ENCODE data around the gene EPC2. TPM values are rescaled to one million over a fixed set of nuclear protein-coding genes. Genes with fewer than 3 reads are reported as not detected.

EPC2 gene
- total RNA-seq, 1 experiment from 2014 or later = 33.4 TPM

- peaks cover 13% of the 10 kb centered on the region for H3K4me1 Mint-ChIP-seq (ENCODE audit: insufficient read depth, unreplicated experiment)
- no TSS peak for BruUV-seq (replicated peaks)
- intact Hi-C loops (cut with micrococcal nuclease) = no loop called here
- no peaks in the 10 kb centered on the region for H3K27me3 Mint-ChIP-seq (ENCODE audit: insufficient read depth, unreplicated experiment)
- H3K9me3 Mint-ChIP-seq (ENCODE audit: unreplicated experiment) = no peaks in the 10 kb centered on the region
- H3K4me3 Mint-ChIP-seq (ENCODE audit: unreplicated experiment) = no peak overlapping the region
- H3K27ac Mint-ChIP-seq (ENCODE audit: low read depth, unreplicated experiment) = no peak overlapping the region
- H3K36me3 Mint-ChIP-seq (ENCODE audit: insufficient read depth, unreplicated experiment) = no peaks in the 10 kb centered on the region
- ChIA-PET POLR2A (interaction anchor here (1.4 kb wide), 1 partner anchor 29 kb away, joined by 5 read pairs; no protein-coding TSS in a partner anchor), CTCF (no interaction called here)
- TF ChIP-seq CTCF (IDR thresholded peaks at IDR 0.05; ENCODE audit: unreplicated experiment) = no peak
- DNase-seq (ENCODE audit: unreplicated experiment) = no peak
Observed at GRCh38 chr2:148616662-148617061, 27.9 kb upstream of the EPC2 start.

GRCh38 chr2:148617219-148617618 is 27.3 kb upstream of the EPC2 start:
- H3K36me3 Mint-ChIP-seq (ENCODE audit: insufficient read depth, unreplicated experiment) = no peaks in the 10 kb centered on the region
- no TSS peak for BruUV-seq (replicated peaks)

GRCh38 chr2:148619560-148620195 is 24.9 kb upstream of the EPC2 start:
- Mint-ChIP-seq H3K36me3 (ENCODE audit: insufficient read depth, unreplicated experiment) (no peaks in the 10 kb centered on the region), H3K27me3 (ENCODE audit: insufficient read depth, unreplicated experiment) (no peaks in the 10 kb centered on the region), H3K4me1 (ENCODE audit: insufficient read depth, unreplicated experiment) (peaks cover 12% of the 10 kb centered on the region), H3K27ac (ENCODE audit: low read depth, unreplicated experiment) (no peak overlapping the region), H3K4me3 (ENCODE audit: unreplicated experiment) (no peak overlapping the region), H3K9me3 (ENCODE audit: unreplicated experiment) (no peaks in the 10 kb centered on the region)
- no peak for TF ChIP-seq CTCF (IDR thresholded peaks at IDR 0.05; ENCODE audit: unreplicated experiment)
- POLR2A ChIA-PET = no interaction called here
- BruUV-seq (replicated peaks) = no TSS peak
- no peak for DNase-seq (ENCODE audit: unreplicated experiment)
- CTCF ChIA-PET = no interaction called here
- intact Hi-C loops (cut with micrococcal nuclease) = no loop called here

More at GRCh38 chr2:148617219-148617618, 27.3 kb upstream of the EPC2 start:
- Mint-ChIP-seq H3K27ac (ENCODE audit: low read depth, unreplicated experiment) (no peak overlapping the region), H3K4me1 (ENCODE audit: insufficient read depth, unreplicated experiment) (peaks cover 13% of the 10 kb centered on the region), H3K27me3 (ENCODE audit: insufficient read depth, unreplicated experiment) (no peaks in the 10 kb centered on the region), H3K4me3 (ENCODE audit: unreplicated experiment) (no peak overlapping the region), H3K9me3 (ENCODE audit: unreplicated experiment) (no peaks in the 10 kb centered on the region)
- POLR2A ChIA-PET = no interaction called here
- CTCF ChIA-PET = no interaction called here
- DNase-seq (ENCODE audit: unreplicated experiment) = no peak
- intact Hi-C loops (cut with micrococcal nuclease) = no loop called here
- no peak for TF ChIP-seq CTCF (IDR thresholded peaks at IDR 0.05; ENCODE audit: unreplicated experiment)

- ChIA-PET CTCF (no interaction called here), POLR2A (no interaction called here)
- no peak for DNase-seq (ENCODE audit: unreplicated experiment)
- Mint-ChIP-seq H3K4me3 (ENCODE audit: unreplicated experiment) (no peak overlapping the region), H3K27me3 (ENCODE audit: insufficient read depth, unreplicated experiment) (no peaks in the 10 kb centered on the region), H3K4me1 (ENCODE audit: insufficient read depth, unreplicated experiment) (peaks cover 9% of the 10 kb centered on the region), H3K9me3 (ENCODE audit: unreplicated experiment) (no peaks in the 10 kb centered on the region), H3K36me3 (ENCODE audit: insufficient read depth, unreplicated experiment) (no peaks in the 10 kb centered on the region), H3K27ac (ENCODE audit: low read depth, unreplicated experiment) (no peak overlapping the region)
- no peak for TF ChIP-seq CTCF (IDR thresholded peaks at IDR 0.05; ENCODE audit: unreplicated experiment)
- BruUV-seq (replicated peaks) = no TSS peak
- intact Hi-C loops (cut with micrococcal nuclease) = no loop called here
Observed at GRCh38 chr2:148622366-148622765, 22.2 kb upstream of the EPC2 start.

Data from MCF 10A (cell line).